ENCODE results near the gene DUSP6. TPM values are rescaled to one million over a fixed set of nuclear protein-coding genes. Genes with fewer than 3 reads are reported as not detected.

Gene DUSP6
- total RNA-seq, 2 donors from 2014 or later = 115 to 182 TPM

GRCh38 chr12:89309815-89310214, 42.5 kb downstream of the DUSP6 start:
- Mint-ChIP-seq H3K4me1 (ENCODE audit: low read depth) (peaks cover 52% of the 10 kb centered on the region), H3K27ac (peak overlapping the region; percentile 49)
- DNase-seq = no peak

GRCh38 chr12:89309440-89309802, 42.9 kb downstream of the DUSP6 start:
- H3K4me1 Mint-ChIP-seq (ENCODE audit: low read depth) = peaks cover 49% of the 10 kb centered on the region
- ATAC-seq (replicated peaks in 1 of 2) = peak; percentile 14 to 18
- no peaks in the 10 kb centered on the region for H3K9me3 Mint-ChIP-seq

More at GRCh38 chr12:89309815-89310214, 42.5 kb downstream of the DUSP6 start:
- H3K4me3 Mint-ChIP-seq = peak overlapping the region in 1 of 2 donors; percentile 38
- H3K27me3 Mint-ChIP-seq (ENCODE audit: low read depth) = no peaks in the 10 kb centered on the region
- peak; percentile 25 to 29 for ATAC-seq (replicated peaks in 1 of 2)
- H3K36me3 Mint-ChIP-seq (ENCODE audit: insufficient read depth in 2 of 2) = peaks cover 0 to 4% of the 10 kb centered on the region in 2 donors
- no peaks in the 10 kb centered on the region for H3K9me3 Mint-ChIP-seq

GRCh38 chr12:89307474-89308253, 44.6 kb downstream of the DUSP6 start:
- DNase-seq = peak; percentile 18 to 25
- peaks cover 41% of the 10 kb centered on the region for H3K4me1 Mint-ChIP-seq (ENCODE audit: low read depth)
- peak; percentile 74 to 76 for ATAC-seq (replicated peaks in 1 of 2)
- peak overlapping the region; percentile 87 for H3K27ac Mint-ChIP-seq
- no peaks in the 10 kb centered on the region for H3K9me3 Mint-ChIP-seq
- H3K4me3 Mint-ChIP-seq = peak overlapping the region; percentile 10 to 61
- H3K36me3 Mint-ChIP-seq (ENCODE audit: insufficient read depth in 2 of 2) = peaks cover 0 to 4% of the 10 kb centered on the region in 2 donors
- no peaks in the 10 kb centered on the region for H3K27me3 Mint-ChIP-seq (ENCODE audit: low read depth)

More at GRCh38 chr12:89309440-89309802, 42.9 kb downstream of the DUSP6 start:
- no peak for DNase-seq
- H3K36me3 Mint-ChIP-seq (ENCODE audit: insufficient read depth in 2 of 2) = peaks cover 0 to 4% of the 10 kb centered on the region in 2 donors
- peak overlapping the region in 1 of 2 donors; percentile 41 for H3K4me3 Mint-ChIP-seq
- H3K27ac Mint-ChIP-seq = peak overlapping the region; percentile 49
- H3K27me3 Mint-ChIP-seq (ENCODE audit: low read depth) = no peaks in the 10 kb centered on the region

GRCh38 chr12:89306827-89307473, 45.4 kb downstream of the DUSP6 start:
- no peak for DNase-seq
- ATAC-seq (replicated peaks in 1 of 2) = no peak
- peaks cover 0 to 4% of the 10 kb centered on the region in 2 donors for H3K36me3 Mint-ChIP-seq (ENCODE audit: insufficient read depth in 2 of 2)
- peak overlapping the region; percentile 87 for H3K27ac Mint-ChIP-seq
- H3K4me3 Mint-ChIP-seq = peak overlapping the region; percentile 10 to 61
- H3K27me3 Mint-ChIP-seq (ENCODE audit: low read depth) = no peaks in the 10 kb centered on the region
- H3K9me3 Mint-ChIP-seq = no peaks in the 10 kb centered on the region
- H3K4me1 Mint-ChIP-seq (ENCODE audit: low read depth) = peaks cover 41% of the 10 kb centered on the region

GRCh38 chr12:89305373-89305772, 46.9 kb downstream of the DUSP6 start:
- H3K9me3 Mint-ChIP-seq = no peaks in the 10 kb centered on the region
- H3K4me3 Mint-ChIP-seq = no peak overlapping the region
- DNase-seq (no peak), ATAC-seq (replicated peaks in 1 of 2) (no peak)
- no peaks in the 10 kb centered on the region for H3K27me3 Mint-ChIP-seq (ENCODE audit: low read depth)
- H3K36me3 Mint-ChIP-seq (ENCODE audit: insufficient read depth in 2 of 2) = peaks cover 0 to 4% of the 10 kb centered on the region in 2 donors
- peaks cover 41% of the 10 kb centered on the region for H3K4me1 Mint-ChIP-seq (ENCODE audit: low read depth)
- H3K27ac Mint-ChIP-seq = no peak overlapping the region

GRCh38 chr12:89299931-89300330, 52.4 kb downstream of the DUSP6 start:
- Mint-ChIP-seq H3K27me3 (ENCODE audit: low read depth) (peaks cover 8% of the 10 kb centered on the region), H3K4me1 (ENCODE audit: low read depth) (no peaks in the 10 kb centered on the region), H3K4me3 (no peak overlapping the region), H3K9me3 (peaks cover 0 to 2% of the 10 kb centered on the region in 2 donors), H3K27ac (no peak overlapping the region), H3K36me3 (ENCODE audit: insufficient read depth in 2 of 2) (no peaks in the 10 kb centered on the region)
- ATAC-seq (replicated peaks in 1 of 2) (no peak), DNase-seq (no peak)

GRCh38 chr12:89299417-89299816, 52.9 kb downstream of the DUSP6 start:
- H3K27me3 Mint-ChIP-seq (ENCODE audit: low read depth) = peaks cover 8% of the 10 kb centered on the region
- no peak for ATAC-seq (replicated peaks in 1 of 2)
- no peak overlapping the region for H3K4me3 Mint-ChIP-seq
- H3K4me1 Mint-ChIP-seq (ENCODE audit: low read depth) = no peaks in the 10 kb centered on the region
- peaks cover 0 to 2% of the 10 kb centered on the region in 2 donors for H3K9me3 Mint-ChIP-seq
- H3K27ac Mint-ChIP-seq = no peak overlapping the region
- no peaks in the 10 kb centered on the region for H3K36me3 Mint-ChIP-seq (ENCODE audit: insufficient read depth in 2 of 2)
- DNase-seq = no peak

Other genes with a start within 250 kb of the DUSP6 start
- gene GALNT4, start 172.3 kb upstream of the DUSP6 start, total RNA-seq = 10 to 100 TPM in 1 of 2 donors, 1 to 10 TPM in 1; 6.7 to 10.6 TPM
- 10 to 100 TPM; 53.8 to 64.3 TPM for gene POC1B, start 173.5 kb upstream of the DUSP6 start, total RNA-seq

Data from activated T-cell treated with anti-CD3 and anti-CD28 coated beads, Interleukin-2, amount 50 U/mL, for 72 hours (primary cell).